Liver (tissue), 9 donors: ENCODE measurements around the gene ST6GALNAC2. TPM values are rescaled to one million over a fixed set of nuclear protein-coding genes. Genes with fewer than 3 reads are reported as not detected.

Experiments used
- DNase-seq: peaks from one replicate; pipeline ENCODE4 v3.0.0-alpha.2; 2017; ENCODE audit warnings: low spot score
- H3K27ac ChIP-seq, 2 donors: one replicate each; pipeline ENCODE4 v1.7.0; 2013; ENCODE audit warnings: inconsistent platforms in 2 of 2, low read length in 2 of 2, control low read depth in 1 of 2, low read depth in 1 of 2, mild to moderate bottlenecking in 1 of 2
- H3K27me3 ChIP-seq, 4 donors: one replicate each; pipeline versions ENCODE4 v1.6.1 to v1.7.0; 2013; ENCODE audit warnings: low read length in 3 of 4, inconsistent platforms in 1 of 4, mild to moderate bottlenecking in 1 of 4, moderate library complexity in 1 of 4; ENCODE audit not compliant: control insufficient read depth in 4 of 4, insufficient read depth in 4 of 4
- H3K36me3 ChIP-seq, 4 donors: one replicate each; pipeline versions ENCODE4 v1.6.1 to v1.7.0; 2013; ENCODE audit warnings: low read length in 3 of 4, mild to moderate bottlenecking in 3 of 4, low read depth in 1 of 4, moderate library complexity in 1 of 4; ENCODE audit not compliant: control insufficient read depth in 4 of 4, insufficient read depth in 3 of 4
- H3K4me1 ChIP-seq, 4 donors: one replicate each; pipeline versions ENCODE4 v1.6.1 to v1.7.0; 2013; ENCODE audit warnings: low read length in 3 of 4, mild to moderate bottlenecking in 3 of 4, moderate library complexity in 1 of 4; ENCODE audit not compliant: control insufficient read depth in 4 of 4, insufficient read depth in 4 of 4
- H3K4me3 ChIP-seq, 3 donors: one replicate each; pipeline versions ENCODE4 v1.6.1 to v1.7.0; 2013; ENCODE audit warnings: low read length in 3 of 3, control low read depth in 1 of 3, low read depth in 1 of 3, mild to moderate bottlenecking in 1 of 3
- H3K9ac ChIP-seq, 2 donors: one replicate each; pipeline ENCODE4 v1.7.0; 2013; ENCODE audit warnings: low read length in 2 of 2, mild to moderate bottlenecking in 2 of 2, moderate library complexity in 2 of 2, control low read depth in 1 of 2, low read depth in 1 of 2
- H3K9me3 ChIP-seq, 4 donors: one replicate each; pipeline versions ENCODE4 v1.6.1 to v1.7.0; 2013; ENCODE audit warnings: low read length in 3 of 4; ENCODE audit not compliant: control insufficient read depth in 4 of 4
- EGR1 ChIP-seq, 2 donors: IDR thresholded peaks; 2 replicates each; pipeline ENCODE4 v1.6.1; 2016 to 2018; ENCODE audit warnings: antibody characterized with exemption in 2 of 2, low read depth in 2 of 2
- FOXA1 ChIP-seq: IDR thresholded peaks from 2 replicates; pipeline ENCODE4 v1.6.1; 2016; ENCODE audit warnings: antibody characterized with exemption
- FOXA2 ChIP-seq: IDR thresholded peaks from 2 replicates; pipeline ENCODE4 v1.6.1; 2016; ENCODE audit warnings: antibody characterized with exemption
- GABPA ChIP-seq, 2 donors: IDR thresholded peaks in 1 of 2; conservative IDR thresholded peaks in 1 of 2; 2 replicates each; pipeline ENCODE4 v1.6.1; 2016; ENCODE audit warnings: antibody characterized with exemption in 2 of 2, mild to moderate bottlenecking in 1 of 2, moderate library complexity in 1 of 2
- HNF4A ChIP-seq, 2 donors: conservative IDR thresholded peaks; 2 replicates each; pipeline ENCODE4 v1.6.1; 2016; ENCODE audit warnings: antibody characterized with exemption in 2 of 2, mild to moderate bottlenecking in 2 of 2
- HNF4G ChIP-seq: IDR thresholded peaks from 2 replicates; pipeline ENCODE4 v1.6.1; 2016; ENCODE audit warnings: antibody characterized with exemption
- JUND ChIP-seq, 2 donors: IDR thresholded peaks; 2 replicates each; pipeline ENCODE4 v1.6.1; 2016; ENCODE audit warnings: antibody characterized with exemption in 2 of 2
- NR2F2 ChIP-seq: IDR thresholded peaks from 2 replicates; pipeline ENCODE4 v1.6.1; 2016; ENCODE audit warnings: antibody characterized with exemption
- RAD21 ChIP-seq, 2 donors: IDR thresholded peaks; 2 replicates each; pipeline ENCODE4 v1.6.1; 2016; ENCODE audit warnings: antibody characterized with exemption in 2 of 2, mild to moderate bottlenecking in 2 of 2
- SP1 ChIP-seq: IDR thresholded peaks from 2 replicates; pipeline ENCODE4 v1.6.1; 2018; ENCODE audit warnings: antibody characterized with exemption, mild to moderate bottlenecking
- TAF1 ChIP-seq: conservative IDR thresholded peaks from 2 replicates; pipeline ENCODE4 v1.6.1; 2016; ENCODE audit warnings: antibody characterized with exemption, mild to moderate bottlenecking
- YY1 ChIP-seq: IDR thresholded peaks from 2 replicates; pipeline ENCODE4 v1.6.1; 2016; ENCODE audit warnings: antibody characterized with exemption, mild to moderate bottlenecking
- WGBS: extraction: QIAGEN DNeasy Blood & Tissue Kit; methylation state at CpG from one replicate; pipeline ENCODE4 v1.1.7; 2013; 5-methylcytosine and 5-hydroxymethylcytosine counted together
- polyA plus RNA-seq, 2 donors: library from polyadenylated mRNA; stranded (reverse) in 1 of 2; unstranded in 1 of 2; fragments of 200-250 nt in 1 of 2; fragments of >200 nt in 1 of 2; fragmentation: Nextera tagmentation in 1 of 2; extraction: Ambion mirVana in 1 of 2; gene quantifications; one replicate each; pipeline versions ENCODE4 v1.2.1 to v1.2.3, GENCODE V29; 2013 to 2015
- total RNA-seq, 2 donors: library from RNA; depleted of rRNA; stranded (reverse); fragments of >200 nt; gene quantifications; one replicate each; pipeline ENCODE4 v1.2.3, GENCODE V29; 2014
- TF ChIP-seq, protein P1 (sequence below): IDR thresholded peaks from 2 replicates; pipeline ENCODE4 v1.6.1; 2016; ENCODE audit warnings: antibody characterized with exemption
- TF ChIP-seq, protein P2 (sequence below): IDR thresholded peaks from 2 replicates; pipeline ENCODE4 v1.6.1; 2016; ENCODE audit warnings: antibody characterized with exemption
- TF ChIP-seq, protein P3 (sequence below): IDR thresholded peaks from 2 replicates; pipeline ENCODE4 v1.6.1; 2016; ENCODE audit warnings: antibody characterized with exemption
- donor health status: healthy.
- donor health status: healthy.
- donor health status: healthy.
- donor health status: healthy.
- donor health status: healthy.

ST6GALNAC2 gene
- total and polyA plus RNA-seq, 4 donors = 0.52 to 2.6 (median 1.1) TPM

DNA sequence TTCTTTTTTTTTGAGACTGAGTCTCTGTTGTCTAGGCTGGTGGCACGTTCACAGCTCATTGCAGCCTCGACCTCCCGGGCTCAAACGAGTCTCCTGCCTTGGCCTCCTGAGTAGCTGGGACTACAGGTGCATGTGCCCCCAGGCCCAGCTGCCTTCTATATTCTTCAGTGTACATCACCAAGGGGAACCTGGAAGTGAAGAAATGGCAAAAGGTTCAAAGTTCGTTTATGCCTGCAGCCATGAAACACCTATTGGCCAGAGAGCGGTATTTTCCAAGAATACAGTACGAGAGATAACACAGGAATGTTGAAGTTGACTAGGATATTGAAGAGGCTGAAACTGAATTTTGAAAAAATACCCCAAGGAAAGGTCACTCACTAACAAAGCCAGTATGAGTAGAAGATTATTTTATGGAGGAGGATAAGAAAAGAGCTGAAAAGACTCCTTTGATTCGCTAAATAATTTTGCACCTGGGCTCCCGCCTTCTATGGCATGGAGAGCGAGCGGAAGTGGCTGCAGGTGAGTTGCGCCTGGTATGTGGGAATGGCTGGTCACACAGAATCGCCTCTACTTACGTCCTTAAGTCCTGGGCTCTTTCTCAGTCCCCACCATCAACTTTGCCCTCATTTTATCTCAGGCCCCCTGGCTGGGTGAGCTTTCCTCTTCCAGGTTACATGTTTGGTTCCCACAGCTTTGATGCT lies 48.1 kb upstream of the ST6GALNAC2 start:
- Histone ChIP-seq H3K9ac (no peak overlapping the region), H3K36me3 (no peaks in the 10 kb centered on the region), H3K27me3 (no peaks in the 10 kb centered on the region), H3K9me3 (no peaks in the 10 kb centered on the region), H3K27ac (no peak overlapping the region), H3K4me1 (no peaks in the 10 kb centered on the region), H3K4me3 (no peak overlapping the region)
- WGBS = 92% methylated on average over 14 of the region's 14 CpGs
- TF ChIP-seq, protein P1, sequence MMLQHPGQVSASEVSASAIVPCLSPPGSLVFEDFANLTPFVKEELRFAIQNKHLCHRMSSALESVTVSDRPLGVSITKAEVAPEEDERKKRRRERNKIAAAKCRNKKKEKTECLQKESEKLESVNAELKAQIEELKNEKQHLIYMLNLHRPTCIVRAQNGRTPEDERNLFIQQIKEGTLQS = no peak
- TF ChIP-seq JUND (IDR thresholded peaks at IDR 0.05) = no peak
- TF ChIP-seq, protein P2, sequence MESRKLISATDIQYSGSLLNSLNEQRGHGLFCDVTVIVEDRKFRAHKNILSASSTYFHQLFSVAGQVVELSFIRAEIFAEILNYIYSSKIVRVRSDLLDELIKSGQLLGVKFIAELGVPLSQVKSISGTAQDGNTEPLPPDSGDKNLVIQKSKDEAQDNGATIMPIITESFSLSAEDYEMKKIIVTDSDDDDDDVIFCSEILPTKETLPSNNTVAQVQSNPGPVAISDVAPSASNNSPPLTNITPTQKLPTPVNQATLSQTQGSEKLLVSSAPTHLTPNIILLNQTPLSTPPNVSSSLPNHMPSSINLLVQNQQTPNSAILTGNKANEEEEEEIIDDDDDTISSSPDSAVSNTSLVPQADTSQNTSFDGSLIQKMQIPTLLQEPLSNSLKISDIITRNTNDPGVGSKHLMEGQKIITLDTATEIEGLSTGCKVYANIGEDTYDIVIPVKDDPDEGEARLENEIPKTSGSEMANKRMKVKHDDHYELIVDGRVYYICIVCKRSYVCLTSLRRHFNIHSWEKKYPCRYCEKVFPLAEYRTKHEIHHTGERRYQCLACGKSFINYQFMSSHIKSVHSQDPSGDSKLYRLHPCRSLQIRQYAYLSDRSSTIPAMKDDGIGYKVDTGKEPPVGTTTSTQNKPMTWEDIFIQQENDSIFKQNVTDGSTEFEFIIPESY = no peak
- no peak for DNase-seq

DNA sequence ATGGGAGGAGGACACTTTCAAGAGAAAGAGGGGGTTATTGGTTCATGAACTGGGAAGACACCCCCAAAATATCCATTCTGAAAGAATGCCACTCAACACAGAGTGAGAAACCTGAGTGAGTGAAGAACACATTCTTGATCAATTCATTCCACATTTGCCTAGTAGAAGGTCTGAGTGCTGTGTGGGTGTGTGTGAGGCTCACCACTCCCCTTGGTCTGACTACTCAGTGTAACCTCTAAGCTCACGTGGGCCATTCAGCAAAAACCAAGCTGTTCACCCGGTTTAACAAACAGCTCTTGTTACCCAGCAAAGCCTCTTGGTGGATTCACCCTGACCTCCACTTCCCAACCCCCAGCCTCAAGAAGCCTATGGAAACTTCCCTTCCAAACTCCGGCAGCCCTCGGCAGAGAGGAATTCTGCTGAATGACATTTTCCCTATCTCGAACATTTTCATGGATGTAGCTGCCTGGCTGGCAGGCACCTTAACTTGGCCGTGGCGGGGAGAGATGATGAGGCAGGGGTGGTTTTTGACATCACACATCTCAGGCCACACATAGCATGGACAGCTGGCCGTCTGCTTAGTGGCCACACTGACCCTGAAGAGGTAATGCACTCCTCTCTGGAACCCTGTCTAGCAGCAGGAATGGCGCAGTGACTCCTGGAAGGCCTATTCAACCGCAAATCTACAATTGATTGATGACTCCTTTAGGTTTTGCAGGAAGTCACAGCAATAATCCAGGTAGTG lies 46.3 kb upstream of the ST6GALNAC2 start:
- Histone ChIP-seq H3K4me1 (no peaks in the 10 kb centered on the region), H3K4me3 (no peak overlapping the region), H3K9ac (no peak overlapping the region), H3K27me3 (no peaks in the 10 kb centered on the region), H3K36me3 (no peaks in the 10 kb centered on the region), H3K27ac (no peak overlapping the region), H3K9me3 (no peaks in the 10 kb centered on the region)
- TF ChIP-seq HNF4G = no peak
- TF ChIP-seq, protein P1 = no peak
- TF ChIP-seq TAF1 = no peak
- TF ChIP-seq HNF4A (conservative IDR thresholded peaks at IDR 0.05) = no peak
- DNase-seq = no peak
- WGBS = 83% methylated on average over 10 of the region's 10 CpGs

DNA sequence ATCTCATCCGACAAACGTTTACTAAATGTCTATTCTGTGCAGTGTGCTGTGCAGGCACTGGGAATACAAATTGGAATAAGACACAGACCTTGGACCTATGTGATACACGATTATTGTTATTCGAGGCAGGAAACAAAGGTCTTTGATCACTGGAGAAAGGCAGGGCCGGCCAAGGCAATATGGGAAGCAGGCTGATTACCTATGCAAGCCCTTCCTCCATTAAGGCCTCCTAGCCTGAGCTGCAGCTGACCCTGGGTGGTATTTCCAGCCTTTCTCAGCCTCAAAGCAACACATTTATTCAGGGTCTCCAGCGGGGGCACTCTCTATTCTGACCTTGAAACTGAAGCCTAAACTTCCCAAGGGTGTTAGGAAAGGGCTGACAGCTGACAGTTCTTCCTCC lies 44.5 kb upstream of the ST6GALNAC2 start:
- H3K36me3 ChIP-seq = no peaks in the 10 kb centered on the region
- 76% methylated on average over 6 of the region's 6 CpGs for WGBS
- TF ChIP-seq, protein P1 = no peak
- no peak for TF ChIP-seq YY1
- TF ChIP-seq TAF1 = no peak
- TF ChIP-seq GABPA (IDR thresholded peaks at IDR 0.05 in 1 of 2, conservative IDR thresholded peaks at IDR 0.05 in 1 of 2) = no peak
- no peak for TF ChIP-seq HNF4G
- no peak for TF ChIP-seq SP1
- no peak for TF ChIP-seq HNF4A (conservative IDR thresholded peaks at IDR 0.05)
- no peak for TF ChIP-seq EGR1 (IDR thresholded peaks at IDR 0.05; ENCODE audit: low read depth in 2 of 2)
- TF ChIP-seq, protein P3, sequence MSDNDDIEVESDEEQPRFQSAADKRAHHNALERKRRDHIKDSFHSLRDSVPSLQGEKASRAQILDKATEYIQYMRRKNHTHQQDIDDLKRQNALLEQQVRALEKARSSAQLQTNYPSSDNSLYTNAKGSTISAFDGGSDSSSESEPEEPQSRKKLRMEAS = no peak
- no peak for TF ChIP-seq RAD21 (IDR thresholded peaks at IDR 0.05)
- TF ChIP-seq NR2F2 = no peak
- TF ChIP-seq FOXA1 = no peak
- no peak for TF ChIP-seq FOXA2
- TF ChIP-seq, protein P2 = no peak
- no peaks in the 10 kb centered on the region for H3K9me3 ChIP-seq
- H3K4me3 ChIP-seq = no peak overlapping the region
- no peaks in the 10 kb centered on the region for H3K27me3 ChIP-seq
- DNase-seq = no peak
- H3K27ac ChIP-seq = no peak overlapping the region
- H3K4me1 ChIP-seq = no peaks in the 10 kb centered on the region
- H3K9ac ChIP-seq = no peak overlapping the region
